Stimulated activated CD8-positive, alpha-beta memory T cell treated with anti-CD3 and anti-CD28 coated beads, Interleukin-12 subunit alpha, Interleukin-12 subunit beta, amount 100 ng/mL, for 1 hour (primary cell): ENCODE data around the gene HMBS.
"Not testable (repeated sequence)": the region's sequence is repeated elsewhere in the genome, so short reads cannot be mapped to it uniquely, and the experiment has no call there.

Experiments
- DNase-seq: peaks from one replicate; pipeline ENCODE4 v3.0.0-alpha.2; 2020; ENCODE audit warnings: low read depth

Gene HMBS

DNA sequence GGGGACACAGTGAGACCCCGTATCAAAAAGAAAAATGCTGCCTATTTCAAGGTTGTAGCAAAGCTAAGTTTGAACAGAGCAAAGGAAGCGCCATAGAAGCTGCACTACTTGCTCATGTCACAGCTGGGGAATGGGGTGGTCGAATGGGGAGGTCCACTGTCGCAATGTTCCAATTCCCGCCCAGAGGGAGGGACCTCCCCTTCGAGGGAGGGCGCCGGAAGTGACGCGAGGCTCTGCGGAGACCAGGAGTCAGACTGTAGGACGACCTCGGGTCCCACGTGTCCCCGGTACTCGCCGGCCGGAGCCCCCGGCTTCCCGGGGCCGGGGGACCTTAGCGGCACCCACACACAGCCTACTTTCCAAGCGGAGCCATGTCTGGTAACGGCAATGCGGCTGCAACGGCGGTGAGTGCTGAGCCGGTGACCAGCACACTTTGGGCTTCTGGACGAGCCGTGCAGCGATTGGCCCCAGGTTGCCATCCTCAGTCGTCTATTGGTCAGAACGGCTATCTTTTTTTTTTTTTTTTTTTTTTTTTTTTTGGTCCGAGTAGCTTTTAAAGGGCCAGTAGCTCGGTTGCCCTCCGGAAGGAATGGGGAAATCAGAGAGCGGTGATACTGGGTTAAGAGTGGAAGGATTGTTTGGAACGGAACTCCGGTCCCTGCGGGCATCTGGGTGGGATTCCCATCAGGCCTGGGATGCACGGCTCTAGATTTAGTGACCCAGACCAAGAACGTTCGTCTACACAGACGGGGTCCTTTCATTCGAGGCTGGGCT lies at the start of gene HMBS:
Gene HMBS (plus strand): TSS at position 219 of the 774 bp plus-strand sequence. CDS start 153 bp downstream, at position 372.
- DNase-seq: peak; percentile 89

DNA sequence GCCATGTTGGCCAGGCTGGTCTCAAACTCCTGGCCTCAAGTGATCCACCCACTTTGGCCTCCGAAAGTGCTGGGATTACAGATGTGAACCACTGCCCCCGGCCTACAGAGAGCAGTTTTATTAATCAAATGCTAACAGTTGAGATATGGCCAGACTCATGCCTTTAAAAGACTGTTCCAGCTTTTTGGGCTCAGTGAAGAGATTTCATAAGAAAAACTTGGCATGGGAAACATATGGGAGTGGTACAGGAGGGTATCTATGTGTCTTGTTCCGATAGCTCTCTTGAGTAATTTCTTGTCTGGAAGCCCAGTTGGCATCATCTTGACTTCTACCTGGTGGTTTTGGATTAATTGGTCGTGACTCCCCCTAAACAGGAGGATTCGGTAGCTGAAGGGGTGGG lies 45.8 kb upstream of the HMBS start:
- DNase-seq: no peak

DNA sequence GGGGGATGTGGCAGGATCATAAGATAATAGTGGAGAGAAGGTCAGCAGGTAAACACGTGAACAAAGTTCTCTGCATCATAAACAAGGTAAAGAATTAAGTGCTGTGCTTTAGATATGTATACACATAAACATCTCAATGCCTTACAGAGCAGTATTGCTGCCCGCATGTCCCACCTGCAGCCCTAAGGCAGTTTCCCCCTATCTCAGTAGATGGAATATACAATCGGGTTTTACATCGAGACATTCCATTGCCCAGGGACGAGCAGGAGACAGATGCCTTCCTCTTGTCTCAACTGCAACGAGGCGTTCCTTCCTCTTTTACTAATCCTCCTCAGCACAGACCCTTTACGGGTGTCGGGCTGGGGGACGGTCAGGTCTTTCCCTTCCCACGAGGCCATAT lies 45.2 kb upstream of the HMBS start:
- not testable (repeated sequence) for DNase-seq

DNA sequence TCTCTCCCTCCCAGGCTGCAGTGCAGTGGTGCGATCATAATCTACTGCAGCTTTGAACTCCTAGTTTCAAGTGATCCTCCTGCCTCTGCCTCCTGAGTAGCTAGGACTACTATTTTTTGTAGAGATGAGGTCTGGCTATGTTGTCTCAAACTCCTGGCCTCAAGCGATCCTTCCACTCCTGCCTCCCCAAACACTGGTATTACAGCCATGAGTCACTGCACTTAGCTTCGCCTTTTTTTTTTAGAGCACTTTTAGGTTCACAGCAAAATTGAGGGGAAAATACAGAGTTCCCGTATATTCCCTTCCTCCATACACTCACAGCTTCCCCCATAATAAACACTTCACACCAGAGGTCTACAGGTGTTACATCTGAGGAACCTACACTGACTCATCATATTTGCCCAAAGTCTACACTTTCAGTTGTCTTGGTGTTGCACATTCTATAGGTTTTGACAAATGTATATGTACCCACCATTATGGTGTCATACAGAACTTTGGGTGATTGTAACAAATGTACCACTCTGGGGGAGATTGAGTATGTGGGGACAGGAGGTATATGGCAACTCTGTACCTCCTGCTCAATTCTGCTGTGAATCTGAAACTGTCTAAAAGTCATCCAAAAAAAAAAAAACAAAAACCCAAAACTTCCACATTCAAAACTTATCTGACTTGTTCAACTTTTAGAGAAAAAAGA lies 42.7 kb upstream of the HMBS start:
- no peak for DNase-seq

DNA sequence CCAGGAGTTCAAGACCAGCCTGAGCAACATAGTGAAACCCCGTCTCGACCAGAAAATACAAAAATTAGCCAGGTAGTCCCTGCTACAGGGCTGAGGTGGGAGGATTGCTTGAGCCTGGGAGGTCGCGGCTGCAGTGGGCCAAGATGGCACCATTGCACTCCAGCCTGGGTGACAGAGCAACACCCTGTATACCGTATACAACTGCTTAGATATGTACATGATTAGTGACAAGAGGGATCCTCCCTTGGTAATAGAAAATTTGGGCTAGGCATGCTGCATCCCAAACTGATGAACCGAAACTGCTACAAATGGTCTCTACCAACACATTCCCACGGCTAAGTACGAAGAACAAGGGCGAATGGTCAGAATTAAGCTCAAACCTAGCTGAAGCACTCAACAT lies 41.8 kb upstream of the HMBS start:
- DNase-seq: no peak

DNA sequence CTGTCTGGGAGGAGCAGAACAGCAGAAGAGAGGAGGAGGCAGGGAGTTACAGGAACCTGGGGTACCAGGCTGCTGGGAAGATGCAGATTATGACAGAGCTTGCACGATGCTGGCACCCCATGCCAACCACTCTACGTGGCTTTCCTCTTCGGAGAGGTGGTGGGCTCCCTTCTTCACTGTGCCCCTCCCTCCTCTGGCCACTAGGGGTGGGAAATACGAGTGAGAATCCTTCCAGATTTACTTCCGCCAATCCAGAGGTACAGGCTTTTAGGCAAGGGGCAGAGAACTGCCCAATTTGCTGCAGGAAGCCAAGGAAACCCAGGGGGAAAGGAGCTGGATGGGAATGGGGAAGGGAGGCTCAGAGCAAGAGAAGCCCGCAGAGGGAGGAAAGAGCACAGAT lies 40.0 kb upstream of the HMBS start:
- no peak for DNase-seq

DNA sequence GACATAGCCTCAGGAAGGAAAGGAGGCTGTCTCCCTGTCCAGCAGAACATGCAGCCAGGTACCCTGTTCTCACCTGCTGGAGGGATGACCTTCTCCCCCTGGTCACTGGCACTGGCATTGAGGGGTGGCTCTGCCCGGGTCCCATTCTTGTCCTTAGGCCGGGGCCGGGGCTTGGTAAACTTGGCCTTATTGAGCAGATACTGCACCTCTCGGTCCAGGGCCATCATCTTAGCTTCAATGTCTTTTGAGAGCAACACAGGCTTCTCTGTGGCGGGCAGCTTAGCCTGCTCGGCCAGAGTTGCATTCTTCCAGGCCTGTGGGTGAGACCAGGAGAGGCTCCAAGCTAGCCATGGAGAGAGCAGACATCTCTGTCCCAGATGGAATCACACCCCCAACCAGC lies 38.2 kb upstream of the HMBS start:
- no peak for DNase-seq

DNA sequence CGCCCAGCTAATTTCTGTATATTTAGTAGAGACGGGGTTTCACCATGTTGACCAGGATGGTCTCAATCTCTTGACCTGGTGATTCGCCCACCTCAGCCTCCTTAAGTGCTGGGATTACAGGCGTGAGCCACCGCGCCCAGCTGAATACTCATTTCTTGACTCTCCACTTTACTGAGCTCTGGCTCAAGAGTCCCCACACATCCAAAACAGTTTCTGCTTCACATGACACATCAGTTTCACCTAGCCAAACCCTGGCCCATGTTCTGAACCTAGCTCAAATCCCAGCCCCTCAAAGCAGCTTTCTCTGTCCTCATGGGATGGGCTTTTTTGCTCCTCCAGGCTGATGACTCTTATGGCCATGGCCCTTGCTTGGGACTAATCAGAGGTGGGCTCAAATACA lies 37.5 kb upstream of the HMBS start:
- no peak for DNase-seq

DNA sequence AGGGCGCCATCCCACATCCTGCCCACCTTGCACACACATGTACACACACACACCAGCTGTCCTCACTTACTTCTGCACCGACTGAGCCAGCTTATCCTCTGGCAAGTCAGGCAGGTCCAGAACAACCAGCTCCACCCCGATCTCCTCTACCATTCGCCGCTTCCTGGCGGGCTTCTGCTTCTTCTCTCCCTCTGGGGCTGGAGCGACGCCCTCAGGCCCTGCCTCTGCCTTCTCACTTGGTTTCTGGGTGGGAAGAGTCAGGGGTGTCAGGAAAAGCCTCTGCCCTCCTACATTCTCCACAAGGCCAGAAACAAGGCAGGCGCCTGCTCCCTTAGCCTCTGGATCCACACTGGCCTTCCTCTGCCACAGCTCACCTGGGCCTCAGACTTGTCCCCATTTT lies 36.0 kb upstream of the HMBS start:
- no peak for DNase-seq

DNA sequence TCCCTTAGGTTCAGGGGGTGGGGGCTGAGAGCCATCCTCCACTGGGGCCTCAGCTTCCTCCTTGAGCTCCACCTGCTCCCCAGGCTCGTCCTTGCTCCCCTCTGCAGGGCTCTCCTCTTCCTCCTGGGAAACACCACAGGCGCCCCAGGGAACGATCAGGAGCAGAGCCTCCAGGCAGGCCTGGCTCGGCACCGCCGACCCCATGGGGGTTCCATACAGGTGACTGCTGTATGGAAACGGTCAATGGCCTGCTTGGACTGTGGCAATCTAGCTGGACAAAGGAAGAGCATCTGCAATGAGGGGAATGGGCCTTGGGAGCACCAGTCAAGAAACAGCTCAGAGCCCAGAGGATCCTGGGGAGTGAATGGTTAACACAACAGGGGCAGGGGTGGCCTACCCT lies 35.6 kb upstream of the HMBS start:
- DNase-seq: no peak

DNA sequence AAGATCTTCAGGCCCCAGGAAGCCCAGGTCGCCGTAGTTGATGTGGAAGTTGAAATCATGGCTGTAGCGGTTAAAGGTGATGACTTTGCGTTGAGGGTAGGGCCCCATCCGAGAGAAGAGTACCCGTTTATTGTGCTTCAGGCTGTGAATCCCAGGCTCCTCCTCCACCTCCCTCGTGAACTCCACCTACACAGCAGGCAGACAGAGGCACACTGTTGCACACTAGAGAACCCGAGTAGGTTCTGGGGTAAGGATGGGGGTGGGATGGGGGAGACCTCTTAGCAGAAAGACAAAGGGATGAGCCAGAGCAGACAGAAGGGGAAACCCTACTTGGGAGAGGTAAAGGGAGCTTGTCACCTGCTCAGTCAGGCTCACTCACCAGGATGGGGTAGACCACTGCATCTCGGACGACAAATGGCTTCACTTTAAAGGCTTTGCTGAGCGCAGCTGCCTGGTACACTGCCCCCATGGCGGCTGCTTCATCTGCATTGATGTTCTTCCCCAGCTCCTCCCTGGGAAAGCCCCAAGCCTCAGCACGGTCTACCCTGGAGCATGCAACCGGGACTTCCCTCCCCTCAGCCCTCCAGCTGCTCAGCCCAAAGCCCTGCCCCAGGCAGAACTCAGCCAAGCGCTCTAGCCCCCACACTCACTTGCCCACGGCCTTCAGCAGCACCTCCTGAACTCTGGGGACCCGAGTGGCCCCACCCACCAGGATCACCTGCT lies 33.1 kb upstream of the HMBS start:
- DNase-seq: no peak

DNA sequence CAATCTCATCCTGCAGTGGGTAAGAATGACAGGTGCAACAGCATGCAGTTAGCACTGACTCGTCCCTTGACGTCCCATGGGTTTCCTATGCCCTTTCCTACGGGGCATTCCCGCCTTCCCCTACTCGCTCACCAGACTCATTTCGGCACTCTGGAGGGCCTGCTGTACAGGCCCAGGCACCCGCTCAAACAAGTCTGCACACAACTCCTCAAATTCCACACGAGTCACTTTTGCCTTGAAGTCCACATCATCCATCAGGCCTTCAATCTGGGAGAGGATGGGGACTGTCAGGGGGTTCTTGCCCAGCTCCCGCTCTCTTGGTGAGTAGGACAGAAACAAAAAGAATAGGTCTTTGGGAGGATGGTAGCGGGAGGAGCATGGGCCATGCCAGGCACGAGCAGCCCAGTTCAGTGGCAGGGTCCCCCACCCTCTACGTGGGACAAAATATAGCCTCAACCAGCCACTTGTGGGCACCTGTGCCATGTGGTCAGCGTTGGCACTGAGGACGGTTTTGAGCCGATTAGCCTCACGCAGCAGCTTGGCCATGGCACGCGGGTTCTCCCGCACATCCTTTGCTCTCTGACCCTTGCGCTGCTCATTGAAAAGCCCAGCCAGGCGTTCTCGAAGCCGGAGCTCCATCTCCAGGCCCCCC lies 32.4 kb upstream of the HMBS start:
- no peak for DNase-seq

DNA sequence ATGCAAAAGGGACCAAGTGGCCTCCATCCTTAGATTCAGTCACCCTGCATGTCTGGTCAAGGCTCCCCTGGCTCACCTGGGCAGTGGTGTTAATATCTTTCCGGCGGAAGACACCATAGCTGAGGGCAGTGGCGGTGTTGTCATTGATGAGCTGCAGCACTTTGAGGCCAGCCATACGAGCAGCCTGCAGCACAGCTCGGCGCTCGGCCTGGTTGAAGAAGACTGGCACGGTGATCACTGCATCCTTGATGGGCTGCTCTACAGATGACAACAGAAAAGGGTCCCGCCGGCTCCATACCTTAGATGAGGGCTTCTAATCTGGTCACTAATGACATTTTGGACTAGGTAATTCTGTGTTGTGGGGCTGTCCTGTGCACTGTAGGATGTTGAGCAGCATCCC lies 30.3 kb upstream of the HMBS start:
- no peak for DNase-seq

DNA sequence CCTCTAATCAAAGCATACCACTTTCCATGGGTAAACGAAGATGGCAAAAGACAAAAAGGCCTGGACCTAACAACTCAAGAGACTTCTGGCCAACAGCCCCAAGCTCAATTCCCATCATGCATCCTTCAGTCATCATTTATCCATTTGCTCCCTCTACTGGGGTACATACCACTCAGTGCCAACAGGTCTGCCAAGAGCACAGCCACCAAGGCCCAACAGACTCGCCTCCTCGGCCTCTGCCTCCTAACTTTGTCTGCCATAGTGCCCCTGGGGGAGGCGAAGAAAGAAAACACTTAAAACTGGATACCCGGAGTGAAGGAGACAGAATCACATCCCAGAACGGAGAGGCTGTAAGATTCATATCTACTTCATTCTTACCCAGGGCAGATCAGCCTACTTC lies 28.8 kb upstream of the HMBS start:
- DNase-seq: no peak

DNA sequence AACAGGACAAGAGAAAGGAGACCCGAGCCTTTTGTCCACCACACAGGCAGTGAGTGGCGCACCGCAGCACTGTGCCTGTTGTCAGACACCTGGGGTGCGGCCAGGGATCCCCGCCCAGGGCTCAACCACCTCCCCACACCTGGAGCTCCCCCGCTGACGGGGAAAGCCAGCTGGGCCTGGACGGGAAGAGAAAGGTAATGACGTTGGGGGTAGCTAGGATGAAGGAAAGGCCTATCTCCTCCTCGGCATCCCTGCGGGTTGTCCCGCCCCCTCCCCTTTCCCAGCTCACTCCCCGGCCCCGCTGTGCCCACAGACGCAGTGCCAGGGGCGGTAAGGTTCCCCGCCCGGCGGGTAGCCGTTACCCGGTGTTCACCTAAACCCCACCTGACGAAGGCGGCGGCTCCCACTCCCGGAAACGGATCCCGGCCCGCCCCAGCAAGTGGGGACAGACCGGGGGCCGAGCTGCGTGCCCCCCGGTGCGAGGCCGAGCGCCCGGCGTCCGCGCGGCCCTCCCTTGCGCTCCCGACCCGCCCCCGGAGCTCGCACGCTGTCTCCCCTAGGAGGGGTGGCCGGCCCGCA lies 28.2 kb upstream of the HMBS start:
- peak; percentile 19 for DNase-seq

DNA sequence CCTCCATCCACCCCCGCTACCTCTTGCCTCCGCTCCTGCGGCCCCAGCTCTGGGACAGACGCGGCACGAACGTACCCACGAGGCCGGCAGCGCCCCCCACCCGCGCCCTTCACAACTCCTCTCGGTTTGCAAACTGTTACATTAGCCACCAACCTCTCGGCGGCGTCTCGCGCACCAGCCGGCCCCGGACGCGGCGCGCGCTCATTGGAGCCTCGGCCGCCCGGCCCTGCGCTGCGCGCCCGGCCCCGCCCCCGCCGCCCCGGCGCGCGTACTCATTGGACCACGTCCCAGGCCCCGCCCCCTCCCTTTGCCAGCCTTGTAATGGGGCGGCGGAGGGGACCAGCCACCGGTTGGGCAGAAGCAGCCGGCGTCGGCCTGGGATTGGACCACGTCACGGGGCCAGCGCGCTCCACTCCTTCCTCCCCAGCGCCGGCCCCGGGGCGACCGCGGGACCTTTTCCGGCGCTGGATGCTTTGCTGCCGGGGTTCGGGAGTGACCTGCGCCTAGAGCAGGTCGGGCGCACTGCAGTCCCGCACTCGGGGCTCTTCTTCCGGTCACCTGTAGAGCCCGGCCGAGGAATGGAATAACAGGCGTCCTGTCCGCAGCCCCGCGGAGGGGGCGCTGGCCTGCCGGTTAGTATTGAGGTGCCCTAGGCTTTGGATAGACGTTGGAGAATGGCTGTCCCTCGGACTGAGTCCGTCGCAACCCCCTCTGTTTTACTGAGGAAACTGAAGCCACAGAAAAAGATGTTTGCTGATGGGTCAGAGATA lies 27.5 kb upstream of the HMBS start, which contains the start of gene HYOU1:
Gene HYOU1 (minus strand): TSS at position 206 of the 770 bp plus-strand sequence. CDS start 1,045 bp downstream, outside the sequence.
- peak; percentile 97 for DNase-seq

DNA sequence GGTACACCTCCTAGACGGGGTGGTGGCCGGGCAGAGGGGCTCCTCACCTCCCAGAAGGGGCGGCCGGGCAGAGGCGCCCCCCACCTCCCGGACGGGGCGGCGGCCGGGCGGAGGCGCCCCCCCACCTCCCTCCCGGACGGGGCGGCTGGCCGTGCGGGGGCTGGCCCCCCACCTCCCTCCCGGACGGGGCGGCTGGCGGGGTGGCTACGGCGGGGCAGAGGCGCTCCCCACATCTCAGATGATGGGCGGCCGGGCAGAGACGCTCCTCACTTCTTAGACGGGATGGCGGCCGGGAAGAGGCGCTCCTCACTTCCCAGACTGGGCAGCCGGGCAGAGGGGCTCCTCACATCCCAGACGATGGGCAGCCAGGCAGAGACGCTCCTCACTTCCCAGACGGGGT lies 25.6 kb upstream of the HMBS start:
- not testable (repeated sequence) for DNase-seq

DNA sequence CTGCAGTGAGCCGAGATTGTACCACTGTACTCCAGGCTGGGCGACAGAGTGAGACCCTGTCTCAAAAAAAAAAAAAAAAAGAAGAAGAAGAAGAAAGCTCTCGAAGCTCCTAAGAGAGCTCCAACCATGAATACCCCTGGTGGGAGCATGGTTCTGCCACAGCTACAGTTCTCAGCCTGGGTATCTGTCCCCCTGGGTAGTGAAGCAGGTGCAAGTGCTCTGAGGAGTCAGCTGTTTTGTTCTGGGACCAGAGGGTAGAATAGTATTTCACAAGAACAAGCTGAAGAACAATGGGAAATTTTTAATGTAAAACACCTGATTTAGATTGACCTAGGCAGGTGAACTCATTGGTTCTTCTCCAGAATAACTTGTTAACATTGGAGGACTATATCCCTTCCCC lies 23.4 kb upstream of the HMBS start:
- DNase-seq: no peak

DNA sequence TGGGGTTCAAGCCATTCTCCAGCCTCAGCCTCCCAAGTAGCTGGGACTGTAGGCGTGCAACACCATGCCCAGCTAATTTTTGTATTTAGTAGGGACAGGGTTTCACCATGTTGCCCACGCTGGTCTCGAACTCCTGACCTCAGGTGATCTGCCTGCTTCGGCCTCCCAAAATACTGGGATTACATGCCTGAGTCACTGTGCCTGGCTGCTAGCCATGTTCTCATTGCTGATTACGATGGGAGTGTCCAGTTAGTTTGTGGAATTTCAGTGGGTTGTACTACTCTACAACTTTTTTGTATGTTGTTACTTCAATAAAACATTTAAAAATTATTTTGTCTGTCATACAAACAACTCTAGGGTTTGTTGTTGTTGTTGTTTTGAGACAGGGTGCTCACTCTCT lies 21.9 kb upstream of the HMBS start:
- DNase-seq: no peak

DNA sequence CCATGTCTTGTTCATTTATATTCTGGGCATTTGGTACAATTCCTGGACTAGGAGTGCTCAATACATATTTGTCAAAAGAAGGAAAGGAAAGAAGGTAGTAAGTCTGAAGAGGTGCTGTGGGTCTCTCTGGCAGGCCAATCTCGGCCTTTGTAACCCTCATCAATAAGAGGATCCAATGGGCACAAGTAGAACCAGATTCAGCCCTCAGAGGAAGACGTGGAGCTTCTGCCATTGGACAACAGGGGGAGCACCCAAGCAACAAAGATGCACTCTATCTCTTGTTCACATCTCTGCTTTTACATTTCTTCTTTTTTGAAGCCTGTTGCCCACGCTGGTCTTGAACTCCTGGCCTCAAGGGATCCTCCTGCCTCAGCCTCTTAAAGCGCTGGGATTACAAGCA lies 19.3 kb upstream of the HMBS start:
- DNase-seq: no peak
